KOPT-K1 (cell line): ENCODE data around the gene GCN1.

ENCODE experiments used
- H3K27ac ChIP-seq: fragments of 200-600 bp; sonication (generic); 2 replicates; pipeline ENCODE4 v1.5.1; 2016; ENCODE audit warnings: antibody characterized with exemption, mild to moderate bottlenecking, low read depth, low read length; ENCODE audit not compliant: poor library complexity, severe bottlenecking
- H3K36me3 ChIP-seq: fragments of 200-600 bp; sonication (generic); 2 replicates; pipeline ENCODE4 v1.5.1; 2017; ENCODE audit warnings: antibody characterized with exemption, mild to moderate bottlenecking, low read length, moderate library complexity; ENCODE audit not compliant: insufficient read depth
- H3K9me3 ChIP-seq: fragments of 200-600 bp; sonication (generic); 2 replicates; pipeline ENCODE4 v1.5.1; 2017; ENCODE audit warnings: antibody characterized with exemption, low read length, mild to moderate bottlenecking; ENCODE audit not compliant: insufficient read depth, poor library complexity, severe bottlenecking

The GCN1 gene

DNA sequence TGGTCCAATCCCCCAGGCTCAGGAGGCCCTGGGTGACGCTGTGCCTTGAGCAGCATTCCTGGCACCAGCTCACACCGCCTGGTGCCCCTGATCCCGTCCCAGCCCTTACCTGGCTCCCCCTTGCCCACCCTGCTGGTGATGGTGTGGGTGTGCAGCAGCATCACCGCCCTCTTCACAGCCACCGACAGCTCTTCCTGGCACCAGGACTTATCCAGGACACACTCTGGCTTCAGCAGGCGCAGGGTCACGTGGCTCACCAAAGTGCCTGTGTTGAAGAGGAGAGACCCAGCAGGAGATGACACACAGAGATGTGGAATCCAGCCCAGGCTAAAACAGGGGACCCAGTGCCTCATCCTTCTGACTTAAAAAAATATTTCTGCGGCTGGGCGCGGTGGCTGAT lies 36.2 kb downstream of the GCN1 start:
- Histone ChIP-seq H3K36me3 (peaks cover 100% of the 10 kb centered on the region), H3K27ac (no peak overlapping the region), H3K9me3 (no peaks in the 10 kb centered on the region)

DNA sequence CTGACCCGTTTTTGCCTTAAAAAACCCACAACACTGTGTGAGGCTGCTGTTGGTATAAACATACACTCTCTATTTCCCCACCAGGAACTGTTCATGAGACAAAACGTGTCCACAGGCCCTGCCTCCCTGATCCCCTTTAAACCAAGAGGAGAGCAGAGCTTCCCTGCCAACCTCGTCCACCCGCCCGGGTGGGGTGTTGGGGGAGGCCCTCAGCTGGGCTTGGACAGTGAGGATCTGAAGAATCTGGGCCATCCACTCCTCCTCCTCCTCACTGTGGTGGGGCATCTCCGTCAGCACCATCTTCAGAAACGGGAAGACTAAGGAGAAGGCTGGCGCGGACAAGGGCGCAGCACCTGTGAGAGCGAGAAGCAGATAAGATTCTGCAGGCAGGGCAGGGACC lies 36.8 kb downstream of the GCN1 start:
- no peak overlapping the region for H3K27ac ChIP-seq
- H3K9me3 ChIP-seq, result no peaks in the 10 kb centered on the region
- peaks cover 100% of the 10 kb centered on the region for H3K36me3 ChIP-seq

DNA sequence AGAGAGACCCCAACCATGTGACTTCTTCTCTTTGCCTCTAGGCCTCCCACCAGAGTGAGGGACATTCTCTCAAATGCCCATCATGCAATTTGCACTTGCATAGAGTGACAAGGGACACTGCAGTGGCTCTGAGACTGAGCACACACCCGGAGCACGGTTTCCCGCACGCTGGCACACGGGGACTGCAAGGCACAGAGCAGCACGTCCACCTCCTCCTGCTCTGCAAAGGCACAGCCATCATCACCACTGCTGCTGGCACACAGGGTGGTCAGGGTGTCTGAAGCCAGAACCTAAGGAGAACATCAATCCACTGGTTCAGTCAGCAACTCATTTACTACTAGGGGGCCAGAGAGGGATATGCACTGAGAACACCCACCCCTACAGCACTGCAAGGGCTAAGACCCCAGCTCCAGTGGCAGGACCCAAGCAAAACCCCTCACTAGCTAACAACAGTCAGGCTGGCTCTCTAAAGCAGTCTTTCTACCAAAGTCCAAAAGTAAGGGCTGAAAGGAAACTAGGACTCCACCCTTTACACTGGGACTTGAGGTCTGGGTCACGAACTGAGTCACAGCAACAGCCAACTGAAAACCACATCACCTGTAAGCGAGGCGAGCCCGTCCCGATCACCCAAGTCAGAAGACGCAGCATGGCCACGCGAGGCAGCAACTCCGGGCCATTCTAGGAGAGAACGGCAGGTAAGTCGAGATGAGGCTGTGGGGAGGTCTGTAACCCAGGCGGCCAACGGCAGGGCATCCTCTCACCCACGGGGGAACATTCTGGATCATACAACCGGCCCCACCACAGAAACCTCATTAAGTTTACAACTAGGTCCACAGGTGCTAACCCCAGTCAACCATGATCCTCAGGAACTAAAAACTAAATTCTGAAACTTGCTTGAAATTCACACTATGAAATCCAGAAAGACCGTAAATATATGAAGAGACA lies 37.9 kb downstream of the GCN1 start:
- no peak overlapping the region for H3K27ac ChIP-seq
- peaks cover 97% of the 10 kb centered on the region for H3K36me3 ChIP-seq
- no peaks in the 10 kb centered on the region for H3K9me3 ChIP-seq

DNA sequence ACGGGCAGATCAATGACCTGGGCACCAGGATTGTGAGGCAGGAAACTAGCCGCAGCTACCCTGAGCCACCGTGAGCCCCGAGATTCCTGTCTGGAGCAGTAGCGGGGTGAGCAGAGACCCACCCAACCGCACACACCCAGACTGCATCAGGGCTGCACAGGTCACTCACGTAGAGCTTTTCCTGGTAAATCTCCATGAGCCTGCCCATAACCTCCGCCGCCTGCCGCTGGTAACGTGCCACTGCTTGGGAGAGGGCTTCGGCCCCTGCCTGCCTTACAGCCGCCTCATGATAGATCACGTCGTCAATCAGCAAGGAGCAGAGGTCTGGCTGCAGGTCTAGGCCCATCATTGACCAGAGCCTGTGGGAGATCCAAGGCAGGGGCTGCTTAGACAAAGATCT lies 39.4 kb downstream of the GCN1 start:
- Histone ChIP-seq H3K27ac (no peak overlapping the region), H3K36me3 (peaks cover 97% of the 10 kb centered on the region)

DNA sequence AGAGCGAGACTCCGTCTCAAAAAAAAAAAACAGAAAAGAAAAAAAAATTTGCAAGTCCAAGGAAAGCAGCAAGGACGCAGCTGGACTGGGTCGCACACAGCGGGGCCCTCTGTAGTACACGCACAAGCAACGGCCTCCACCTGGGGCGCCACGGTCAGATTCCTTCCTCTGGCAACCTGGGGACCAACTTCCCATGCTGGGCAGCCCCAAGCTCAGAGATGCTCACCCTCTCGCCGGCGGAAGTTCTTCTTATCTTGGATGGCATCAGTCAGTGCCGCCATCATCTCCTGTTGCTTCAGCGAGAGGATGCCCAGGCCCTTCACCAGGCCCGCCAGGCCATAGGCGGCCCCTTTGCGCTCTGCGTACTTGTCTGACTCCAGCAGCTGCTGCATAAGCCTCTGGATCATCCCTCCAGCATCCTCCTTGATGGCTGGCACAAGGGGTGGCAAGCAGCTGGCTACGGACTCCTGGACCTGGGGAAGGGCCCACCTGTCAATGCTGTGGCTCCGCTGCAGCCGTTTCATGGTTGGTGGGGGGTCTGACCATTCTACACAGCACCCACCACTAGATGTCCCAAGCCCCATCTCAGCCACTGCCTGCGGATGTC lies 43.5 kb downstream of the GCN1 start:
- Histone ChIP-seq H3K9me3 (no peaks in the 10 kb centered on the region), H3K27ac (no peak overlapping the region), H3K36me3 (peaks cover 97% of the 10 kb centered on the region)

More for the DNA sequence above, 39.4 kb downstream of the GCN1 start:
- H3K9me3 ChIP-seq, result no peaks in the 10 kb centered on the region

DNA sequence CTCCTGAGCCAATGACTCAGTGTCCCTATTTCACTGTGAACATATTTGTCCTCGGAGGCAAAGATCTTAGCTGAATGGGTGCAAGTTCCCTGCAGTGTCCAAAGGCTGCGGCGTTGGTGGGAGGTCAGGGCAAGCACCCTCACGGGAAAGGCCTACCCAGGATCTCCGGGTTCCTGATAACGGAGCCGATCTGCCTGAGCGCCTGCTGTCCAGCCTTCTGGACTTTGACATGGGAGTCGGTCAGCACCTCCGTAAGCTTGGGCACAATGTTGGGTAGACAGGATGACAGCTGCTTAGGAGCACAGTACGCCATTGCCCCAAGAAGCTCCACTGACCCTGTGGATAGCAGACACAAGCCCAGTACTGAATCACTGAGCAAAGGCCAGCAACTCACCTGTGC lies 46.5 kb downstream of the GCN1 start:
- Histone ChIP-seq H3K9me3 (no peaks in the 10 kb centered on the region), H3K36me3 (peaks cover 97% of the 10 kb centered on the region)

DNA sequence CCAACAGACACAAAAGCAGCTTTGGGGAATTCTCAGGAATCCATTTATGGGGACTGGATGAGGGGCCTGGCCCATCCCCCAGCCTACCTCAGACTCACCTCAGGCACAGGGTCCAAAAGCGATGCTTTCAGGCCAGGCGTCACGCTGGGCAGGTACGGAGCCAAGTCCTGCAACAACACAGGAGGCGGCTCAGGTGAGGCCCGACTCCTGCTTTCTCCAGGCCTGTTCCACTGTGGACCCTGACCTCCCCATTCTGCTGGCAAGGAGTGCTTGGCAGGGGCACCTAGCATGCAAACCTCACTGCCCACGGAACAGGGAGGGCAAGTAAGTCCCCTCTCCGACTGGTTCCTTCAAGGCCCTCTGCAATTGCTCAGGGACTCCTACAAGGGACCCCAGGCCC lies 49.4 kb downstream of the GCN1 start:
- Histone ChIP-seq H3K27ac (no peak overlapping the region), H3K9me3 (no peaks in the 10 kb centered on the region), H3K36me3 (peaks cover 99% of the 10 kb centered on the region)

More for the DNA sequence above, 46.5 kb downstream of the GCN1 start:
- no peak overlapping the region for H3K27ac ChIP-seq

DNA sequence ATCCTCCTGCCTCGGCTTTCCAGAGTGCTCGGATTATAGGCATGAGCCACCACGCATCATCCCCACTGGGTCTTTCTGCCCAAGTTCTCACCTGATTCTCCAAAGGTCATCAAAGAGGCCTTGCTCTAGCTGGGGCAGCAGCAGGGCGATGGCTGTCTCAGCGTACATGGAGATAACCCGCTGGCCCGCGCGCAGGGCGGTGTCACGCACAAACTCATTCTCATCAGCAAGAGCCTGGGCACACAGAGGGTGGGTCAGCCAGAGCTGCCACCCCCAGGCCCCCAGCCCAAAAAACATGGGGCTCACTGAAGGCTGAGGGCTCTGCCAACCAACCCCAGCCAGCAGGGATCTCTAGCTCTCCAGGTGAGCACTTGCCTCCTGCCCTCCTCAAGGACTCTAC lies 50.3 kb downstream of the GCN1 start:
- Histone ChIP-seq H3K9me3 (no peaks in the 10 kb centered on the region), H3K27ac (no peak overlapping the region), H3K36me3 (peaks cover 99% of the 10 kb centered on the region)

DNA sequence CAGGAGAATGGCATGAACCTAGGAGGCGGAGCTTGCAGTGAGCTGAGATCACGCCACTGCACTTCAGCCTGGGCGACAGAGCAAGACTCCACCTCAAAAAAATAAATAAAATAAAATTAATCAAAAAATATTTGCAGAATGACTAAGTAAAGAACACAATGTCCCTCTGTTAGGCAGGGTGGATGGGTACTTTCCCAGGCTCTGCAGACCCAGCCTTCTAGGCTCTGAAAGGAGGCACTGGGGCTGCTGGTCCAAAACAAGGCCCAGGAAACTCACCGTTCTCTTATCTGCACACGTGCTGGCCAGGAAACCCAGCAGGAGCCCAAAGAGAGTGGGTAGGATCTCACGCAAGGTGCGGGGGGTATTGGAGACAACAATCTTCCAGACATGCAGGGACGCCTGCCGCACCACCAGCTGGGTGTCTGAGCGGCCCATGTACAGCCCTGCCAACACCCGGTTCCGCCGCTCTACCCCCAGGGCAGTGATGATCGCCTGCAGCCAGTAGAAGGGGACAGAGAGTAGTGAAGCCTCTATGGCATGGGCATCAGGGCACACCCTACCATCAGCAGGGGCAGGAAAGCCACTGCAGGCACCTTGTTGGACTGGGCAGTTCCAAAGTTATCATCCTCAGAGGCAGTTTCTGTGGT lies 52.2 kb downstream of the GCN1 start:
- no peak overlapping the region for H3K27ac ChIP-seq
- no peaks in the 10 kb centered on the region for H3K9me3 ChIP-seq
- H3K36me3 ChIP-seq, result peaks cover 99% of the 10 kb centered on the region

DNA sequence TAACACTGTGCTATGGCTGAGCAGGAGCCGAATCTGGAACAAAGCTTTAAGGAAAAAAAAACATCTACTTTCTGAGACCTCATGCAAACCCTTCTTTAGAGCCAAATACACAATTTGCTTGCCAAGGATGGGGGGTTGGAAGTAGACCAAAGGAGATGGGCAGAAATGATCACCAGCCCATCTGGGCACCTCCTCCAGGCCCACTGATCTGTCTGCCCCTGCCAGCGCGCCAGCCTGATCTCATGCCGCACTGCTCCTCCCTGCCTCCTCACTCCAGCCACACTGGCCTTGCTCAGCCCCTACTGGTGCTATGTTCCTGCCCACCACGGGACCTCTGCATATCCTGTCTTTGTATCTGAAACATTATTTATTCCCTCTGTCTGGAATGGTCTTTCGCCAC lies 53.2 kb downstream of the GCN1 start:
- H3K36me3 ChIP-seq, result peaks cover 99% of the 10 kb centered on the region
- H3K9me3 ChIP-seq, result no peaks in the 10 kb centered on the region
- no peak overlapping the region for H3K27ac ChIP-seq

DNA sequence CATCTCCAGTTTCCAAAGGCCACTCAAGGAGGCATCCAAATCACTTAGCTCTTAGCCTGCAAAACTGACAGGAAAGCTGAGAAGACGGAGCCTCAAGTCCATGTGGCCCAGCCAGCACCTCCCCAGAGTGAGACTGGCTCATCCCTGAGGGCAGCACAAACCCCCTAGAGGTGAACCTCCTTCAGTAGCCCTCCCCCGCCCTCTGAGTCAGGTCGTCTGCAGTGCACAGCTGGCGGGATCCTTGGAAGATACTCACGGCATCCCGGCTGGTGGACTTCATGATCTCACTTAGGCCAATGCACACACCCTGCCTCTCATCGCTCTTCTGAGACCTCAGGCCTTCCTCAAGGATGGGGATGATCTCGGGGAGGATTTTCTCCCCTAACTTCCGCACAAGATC lies 53.9 kb downstream of the GCN1 start:
- H3K27ac ChIP-seq, result no peak overlapping the region
- H3K9me3 ChIP-seq, result no peaks in the 10 kb centered on the region
- H3K36me3 ChIP-seq, result peaks cover 99% of the 10 kb centered on the region

DNA sequence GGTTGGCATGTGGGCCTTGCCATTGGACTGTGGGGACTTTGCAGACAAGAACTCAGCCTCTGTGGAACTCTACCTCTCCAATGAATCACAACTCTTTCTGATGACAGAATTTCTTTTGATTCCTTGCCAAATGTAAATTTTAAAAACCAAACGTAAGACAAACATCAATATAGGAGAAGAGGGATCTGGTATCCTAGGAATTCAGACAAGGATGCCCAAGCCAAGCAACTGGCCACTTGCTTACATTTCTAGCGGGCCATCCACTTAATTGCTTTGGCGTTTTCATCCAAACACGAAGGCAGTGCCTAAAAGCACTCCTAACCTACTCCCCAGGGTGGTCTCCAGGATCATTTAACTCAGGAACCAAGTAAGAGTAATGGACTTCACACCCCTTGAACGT lies 54.6 kb downstream of the GCN1 start:
- Histone ChIP-seq H3K27ac (no peak overlapping the region), H3K9me3 (no peaks in the 10 kb centered on the region), H3K36me3 (peaks cover 99% of the 10 kb centered on the region)

DNA sequence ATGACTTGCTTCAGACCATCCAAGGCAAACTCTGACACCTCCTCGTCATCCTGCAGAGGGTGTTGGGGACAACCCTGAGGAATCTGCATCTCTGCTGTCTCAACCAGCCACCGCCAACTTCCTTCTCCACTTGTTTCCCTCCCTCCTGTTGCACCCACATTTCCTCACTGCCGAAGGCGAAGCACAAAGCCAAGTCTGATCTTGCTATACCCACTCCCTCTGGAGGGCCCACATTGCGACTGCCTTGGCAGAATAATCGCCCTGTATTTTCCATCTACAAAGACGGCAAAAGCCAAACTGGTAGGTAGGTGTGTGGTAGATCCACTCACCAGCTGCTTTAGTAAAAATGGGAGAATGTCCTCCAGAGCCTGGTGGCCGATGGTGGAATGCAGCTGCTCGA lies 56.1 kb downstream of the GCN1 start:
- no peak overlapping the region for H3K27ac ChIP-seq

DNA sequence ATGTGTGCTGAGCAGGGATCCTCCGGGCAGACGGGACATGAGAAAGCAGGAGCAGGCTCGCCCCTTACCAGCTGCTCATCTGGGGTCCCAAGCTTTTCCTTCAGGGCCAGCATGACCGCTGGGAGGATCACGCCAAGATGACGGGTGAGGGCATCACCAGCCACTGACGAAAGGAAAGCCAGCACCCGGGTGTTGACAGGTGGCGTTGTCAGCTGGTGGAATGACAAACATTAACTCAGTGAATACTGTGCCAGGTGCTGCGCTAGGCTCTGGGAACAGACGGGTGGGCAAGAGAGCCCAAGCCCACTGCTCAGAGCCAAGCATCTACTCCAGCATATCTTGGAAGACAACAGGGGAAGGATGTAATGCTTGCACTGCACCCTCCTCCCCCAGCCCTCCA lies 56.7 kb downstream of the GCN1 start:
- Histone ChIP-seq H3K36me3 (peaks cover 99% of the 10 kb centered on the region), H3K27ac (no peak overlapping the region), H3K9me3 (no peaks in the 10 kb centered on the region)

More for the DNA sequence above, 56.1 kb downstream of the GCN1 start:
- Histone ChIP-seq H3K36me3 (peaks cover 99% of the 10 kb centered on the region), H3K9me3 (no peaks in the 10 kb centered on the region)

DNA sequence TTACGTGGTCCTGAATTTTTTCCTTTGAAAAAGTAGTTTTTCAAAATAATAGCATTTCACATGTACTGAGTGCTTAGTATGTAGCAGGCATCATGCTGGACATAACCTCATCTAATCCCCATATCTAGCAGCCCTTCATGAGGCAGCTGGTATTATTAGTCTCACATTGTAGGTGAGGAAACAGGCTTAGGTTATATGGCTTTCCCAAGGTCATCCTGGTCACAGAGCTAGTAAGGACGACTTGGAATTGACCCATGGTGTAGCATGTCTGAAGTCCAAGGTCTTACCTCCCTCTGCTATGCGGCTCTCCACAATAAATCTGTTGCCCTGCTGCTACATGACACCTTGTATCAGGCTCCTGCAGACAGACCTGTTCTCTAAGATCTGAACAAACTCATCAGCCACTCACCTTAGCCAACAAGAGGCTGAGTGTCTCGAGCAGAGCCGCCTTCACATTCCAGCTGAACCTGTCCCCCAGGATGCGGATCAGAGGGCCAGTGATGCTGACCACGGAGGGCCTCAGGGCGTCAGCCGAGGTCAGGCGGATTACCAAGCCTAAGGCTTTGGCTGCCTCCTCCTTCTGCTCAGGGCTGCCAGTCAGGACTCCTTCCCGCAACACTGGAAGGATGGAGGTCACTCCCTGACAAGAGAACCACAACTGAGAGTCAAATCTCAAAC lies 58.3 kb downstream of the GCN1 start:
- Histone ChIP-seq H3K36me3 (peaks cover 100% of the 10 kb centered on the region), H3K27ac (no peak overlapping the region), H3K9me3 (no peaks in the 10 kb centered on the region)
